Measurements from ENCODE around the gene NFATC2IP. TPM values are rescaled to one million over a fixed set of nuclear protein-coding genes. Genes with fewer than 3 reads are reported as not detected.

NFATC2IP gene
- total RNA-seq, 4 donors from 2014 or later: 26.4 to 65.3 (median 35.1) TPM

GRCh38 chr16:28943281-28943680 lies 7.5 kb upstream of the NFATC2IP start:
- no peaks in the 10 kb centered on the region for H3K27me3 ChIP-seq
- no peak overlapping the region for H3K4me3 ChIP-seq
- peaks cover 10% of the 10 kb centered on the region for H3K4me1 ChIP-seq
- H3K27ac ChIP-seq: no peak overlapping the region
- no peaks in the 10 kb centered on the region for H3K36me3 ChIP-seq
- no peaks in the 10 kb centered on the region for H3K9me3 ChIP-seq
- no peak for DNase-seq (ENCODE audit: low spot score in 2 of 2)
- no peak for TF ChIP-seq CTCF (IDR thresholded peaks at IDR 0.05)
- no peak for TF ChIP-seq POLR2A (IDR thresholded peaks at IDR 0.05)
- TF ChIP-seq EP300 (IDR thresholded peaks at IDR 0.05): no peak
- TF ChIP-seq POLR2AphosphoS5 (IDR thresholded peaks at IDR 0.05): no peak

- no peak for TF ChIP-seq EP300 (IDR thresholded peaks at IDR 0.05)
Observed at GRCh38 chr16:28946681-28947080, 4.1 kb upstream of the NFATC2IP start.

GRCh38 chr16:28951410-28951943 lies 740 bp downstream of the NFATC2IP start:
- H3K27me3 ChIP-seq: no peaks in the 10 kb centered on the region
- H3K9me3 ChIP-seq: no peaks in the 10 kb centered on the region
- peak overlapping the region; percentile 97 for H3K4me3 ChIP-seq
- H3K27ac ChIP-seq: peak overlapping the region; percentile 84
- H3K36me3 ChIP-seq: peaks cover 33% of the 10 kb centered on the region
- 2% methylated on average over 17 of the region's 17 CpGs for WGBS
- H3K4me1 ChIP-seq: peaks cover 19% of the 10 kb centered on the region
- no peak for DNase-seq (ENCODE audit: low spot score in 2 of 2)
- no peak for TF ChIP-seq POLR2AphosphoS5 (IDR thresholded peaks at IDR 0.05)
- TF ChIP-seq CTCF (IDR thresholded peaks at IDR 0.05): no peak
- TF ChIP-seq EP300 (IDR thresholded peaks at IDR 0.05): no peak
- TF ChIP-seq POLR2A (IDR thresholded peaks at IDR 0.05): no peak

More at GRCh38 chr16:28946681-28947080, 4.1 kb upstream of the NFATC2IP start:
- no peaks in the 10 kb centered on the region for H3K9me3 ChIP-seq
- H3K36me3 ChIP-seq: no peaks in the 10 kb centered on the region
- no peak overlapping the region for H3K27ac ChIP-seq
- peaks cover 20% of the 10 kb centered on the region for H3K4me1 ChIP-seq
- 72% methylated on average over 4 of the region's 4 CpGs for WGBS
- no peaks in the 10 kb centered on the region for H3K27me3 ChIP-seq
- DNase-seq (ENCODE audit: low spot score in 2 of 2): no peak
- no peak overlapping the region for H3K4me3 ChIP-seq

- Histone ChIP-seq H3K27me3 (no peaks in the 10 kb centered on the region), H3K4me1 (no peaks in the 10 kb centered on the region), H3K9me3 (no peaks in the 10 kb centered on the region), H3K4me3 (no peak overlapping the region), H3K27ac (no peak overlapping the region), H3K36me3 (peaks cover 86% of the 10 kb centered on the region)
- DNase-seq (ENCODE audit: low spot score in 2 of 2): no peak
- TF ChIP-seq POLR2AphosphoS5 (IDR thresholded peaks at IDR 0.05) (no peak), CTCF (IDR thresholded peaks at IDR 0.05) (no peak)
- 95% methylated on average over 9 of the region's 9 CpGs for WGBS
Observed at GRCh38 chr16:28958216-28958615, 7.5 kb downstream of the NFATC2IP start.

GRCh38 chr16:28958836-28959235 lies 8.1 kb downstream of the NFATC2IP start:
- H3K4me3 ChIP-seq: no peak overlapping the region
- H3K27ac ChIP-seq: no peak overlapping the region
- no peak for DNase-seq (ENCODE audit: low spot score in 2 of 2)
- 87% methylated on average over 6 of the region's 6 CpGs for WGBS
- no peaks in the 10 kb centered on the region for H3K9me3 ChIP-seq
- peaks cover 86% of the 10 kb centered on the region for H3K36me3 ChIP-seq
- no peaks in the 10 kb centered on the region for H3K27me3 ChIP-seq
- H3K4me1 ChIP-seq: no peaks in the 10 kb centered on the region
- TF ChIP-seq POLR2A (IDR thresholded peaks at IDR 0.05): no peak
- no peak for TF ChIP-seq POLR2AphosphoS5 (IDR thresholded peaks at IDR 0.05)
- no peak for TF ChIP-seq EP300 (IDR thresholded peaks at IDR 0.05)
- no peak for TF ChIP-seq CTCF (IDR thresholded peaks at IDR 0.05)

- DNase-seq (ENCODE audit: low spot score in 2 of 2): no peak
- Histone ChIP-seq H3K36me3 (peaks cover 52% of the 10 kb centered on the region), H3K27ac (no peak overlapping the region), H3K4me1 (no peaks in the 10 kb centered on the region), H3K9me3 (no peaks in the 10 kb centered on the region), H3K4me3 (no peak overlapping the region), H3K27me3 (no peaks in the 10 kb centered on the region)
- TF ChIP-seq POLR2AphosphoS5 (IDR thresholded peaks at IDR 0.05) (no peak), CTCF (IDR thresholded peaks at IDR 0.05) (no peak), POLR2A (IDR thresholded peaks at IDR 0.05) (no peak), EP300 (IDR thresholded peaks at IDR 0.05) (no peak)
- 85% methylated on average over 2 of the region's 3 CpGs for WGBS
Observed at GRCh38 chr16:28964072-28964471, 13.3 kb downstream of the NFATC2IP start.

All from suprapubic skin (tissue), 4 donors.